ENCODE measurements around the gene FBXO48.

DNA sequence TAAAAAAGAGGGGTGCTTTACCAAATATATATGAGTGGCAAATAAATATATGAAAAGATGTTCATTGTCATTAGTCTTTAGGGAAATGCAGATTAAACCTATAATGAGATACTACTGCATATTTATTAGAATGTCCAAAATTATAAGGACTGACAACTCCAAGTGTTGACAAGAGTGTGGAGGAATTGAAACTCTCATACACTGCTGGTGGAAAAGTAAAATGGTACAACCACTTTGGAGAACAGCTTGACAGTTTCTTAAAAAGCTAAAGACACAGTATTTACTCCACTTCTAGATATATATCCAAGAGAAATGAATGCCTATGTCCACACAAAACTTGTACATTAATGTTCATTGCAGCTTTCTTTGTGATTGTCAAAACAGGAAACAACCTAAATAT, 51.6 kb downstream of the FBXO48 start:
- TF ChIP-seq EZH2 (IDR thresholded peaks at IDR 0.05) (no peak), POLR2AphosphoS5 (IDR thresholded peaks at IDR 0.05; ENCODE audit: borderline replicate concordance, low read depth, low read length) (no peak), FOXP2 (optimal IDR thresholded peaks at IDR 0.05; ENCODE audit: control extremely low read depth, extremely low read length, insufficient read depth) (no peak)
